Progenitor cell of endocrine pancreas (in vitro differentiated cells): ENCODE results near the gene HES6. TPM values are rescaled to one million over a fixed set of nuclear protein-coding genes. Genes with fewer than 3 reads are reported as not detected.

Experiments
- DNase-seq: peaks from one replicate; pipeline ENCODE4 v3.0.0; 2021; ENCODE audit warnings: low spot score; ENCODE audit not compliant: unreplicated experiment
- H3K27ac Mint-ChIP-seq: 2 replicates; pipeline ENCODE4 v1.8.0; 2021; ENCODE audit warnings: mild to moderate bottlenecking, moderate library complexity, mixed read lengths
- H3K27me3 Mint-ChIP-seq: 2 replicates; pipeline ENCODE4 v1.8.0; 2021; ENCODE audit warnings: mixed read lengths
- H3K36me3 Mint-ChIP-seq: 2 replicates; pipeline ENCODE4 v1.8.0; 2022; ENCODE audit warnings: mixed read lengths; ENCODE audit not compliant: insufficient read depth
- H3K4me1 Mint-ChIP-seq: 2 replicates; pipeline ENCODE4 v1.8.0; 2021; ENCODE audit warnings: low read depth, mixed read lengths
- H3K4me3 Mint-ChIP-seq: 2 replicates; pipeline ENCODE4 v1.8.0; 2021; ENCODE audit warnings: low read depth, mild to moderate bottlenecking, moderate library complexity, mixed read lengths
- H3K9me3 Mint-ChIP-seq: 2 replicates; pipeline ENCODE4 v1.8.0; 2021; ENCODE audit warnings: low read depth, mixed read lengths
- CTCF ChIP-seq: fragments of 200-600 bp; sonication (generic); IDR thresholded peaks from one replicate; pipeline ENCODE4 v1.5.0; 2021; ENCODE audit warnings: antibody characterized with exemption, mild to moderate bottlenecking; ENCODE audit not compliant: unreplicated experiment
- total RNA-seq: library from RNA; stranded (reverse); gene quantifications from 2 replicates; pipeline ENCODE4 v1.2.1, GENCODE V29; 2021

Gene HES6
- total RNA-seq, 1 donor from 2014 or later, result 64.2 TPM

GRCh38 chr2:238282861-238283738, 43.3 kb upstream of the HES6 start:
- Mint-ChIP-seq H3K9me3 (no peaks in the 10 kb centered on the region), H3K4me1 (peaks cover 59% of the 10 kb centered on the region), H3K36me3 (no peaks in the 10 kb centered on the region), H3K27me3 (no peaks in the 10 kb centered on the region), H3K27ac (peak overlapping the region; percentile 86), H3K4me3 (no peak overlapping the region)
- no peak for DNase-seq
- TF ChIP-seq CTCF, result no peak

GRCh38 chr2:238281826-238282480, 42.1 kb upstream of the HES6 start:
- TF ChIP-seq CTCF, result no peak
- H3K4me3 Mint-ChIP-seq, result no peak overlapping the region
- DNase-seq, result no peak
- peaks cover 51% of the 10 kb centered on the region for H3K4me1 Mint-ChIP-seq
- no peak overlapping the region for H3K27ac Mint-ChIP-seq
- H3K27me3 Mint-ChIP-seq, result no peaks in the 10 kb centered on the region
- no peaks in the 10 kb centered on the region for H3K9me3 Mint-ChIP-seq
- H3K36me3 Mint-ChIP-seq, result peaks cover 1% of the 10 kb centered on the region

- Mint-ChIP-seq H3K27ac (peak overlapping the region; percentile 25), H3K4me3 (no peak overlapping the region), H3K27me3 (no peaks in the 10 kb centered on the region), H3K4me1 (peaks cover 34% of the 10 kb centered on the region), H3K36me3 (peaks cover 8% of the 10 kb centered on the region), H3K9me3 (no peaks in the 10 kb centered on the region)
- no peak for TF ChIP-seq CTCF
- no peak for DNase-seq
Observed at GRCh38 chr2:238280083-238280825, 40.4 kb upstream of the HES6 start.

GRCh38 chr2:238279324-238279682, 39.5 kb upstream of the HES6 start:
- Mint-ChIP-seq H3K4me3 (no peak overlapping the region), H3K9me3 (no peaks in the 10 kb centered on the region), H3K27me3 (no peaks in the 10 kb centered on the region), H3K27ac (no peak overlapping the region), H3K36me3 (peaks cover 11% of the 10 kb centered on the region), H3K4me1 (peaks cover 26% of the 10 kb centered on the region)
- DNase-seq, result no peak
- TF ChIP-seq CTCF, result no peak

- peaks cover 23% of the 10 kb centered on the region for H3K4me1 Mint-ChIP-seq
- H3K9me3 Mint-ChIP-seq, result no peaks in the 10 kb centered on the region
- no peaks in the 10 kb centered on the region for H3K27me3 Mint-ChIP-seq
- DNase-seq, result no peak
- peaks cover 16% of the 10 kb centered on the region for H3K36me3 Mint-ChIP-seq
- no peak for TF ChIP-seq CTCF
- H3K4me3 Mint-ChIP-seq, result no peak overlapping the region
- H3K27ac Mint-ChIP-seq, result peak overlapping the region; percentile 6
Observed at GRCh38 chr2:238278626-238279323, 38.9 kb upstream of the HES6 start.
